HEK293 (cell line): ENCODE data around the gene FOXRED2.

ENCODE experiments used
- CTCF ChIA-PET: fragments of 350-600 bp; formaldehyde crosslinking; extraction: SDS; loops from one replicate; lab custom pipeline; 2021; ENCODE audit warnings: antibody characterized with exemption; lab: Yijun Ruan, JAX
- POLR2A ChIA-PET: fragments of 300-600 bp; formaldehyde crosslinking; extraction: SDS; loops from one replicate; lab custom pipeline; 2020; ENCODE audit warnings: antibody characterized with exemption, inconsistent platforms; lab: Yijun Ruan, JAX
- H3K27ac ChIP-seq: fragments of 200-500 bp; sonication (Bioruptor generic); 2 replicates; pipeline ENCODE4 v1.5.1; 2014; ENCODE audit warnings: low read depth, low read length, control low read depth, inconsistent platforms; ENCODE audit errors: extremely low read depth
- H3K36me3 ChIP-seq, 2 experiments: fragments of 200-500 bp in 1 of 2; sonication (Bioruptor generic) in 1 of 2; 1 replicate in 1 of 2; 2 replicates in 1 of 2; pipeline ENCODE4 v1.5.1; 2014 to 2017; ENCODE audit warnings: inconsistent platforms in 2 of 2, low read length in 2 of 2; ENCODE audit not compliant: control insufficient read depth in 2 of 2, insufficient read depth in 1 of 2
- H3K4me1 ChIP-seq: fragments of 200-500 bp; sonication (Bioruptor generic); 2 replicates; pipeline ENCODE4 v1.5.1; 2014; ENCODE audit warnings: mild to moderate bottlenecking, low read length, inconsistent platforms; ENCODE audit not compliant: control insufficient read depth, insufficient read depth
- H3K4me3 ChIP-seq: 2 replicates; pipeline ENCODE4 v1.5.1; 2011; ENCODE audit warnings: low read depth, mild to moderate bottlenecking, control low read depth, low read length, moderate library complexity
- H3K9me3 ChIP-seq: fragments of 200-500 bp; sonication (Bioruptor generic); 2 replicates; pipeline ENCODE4 v1.5.1; 2014; ENCODE audit warnings: low read depth, low read length, inconsistent platforms; ENCODE audit not compliant: control insufficient read depth, insufficient read depth
- KLF8 ChIP-seq: fragments of 450-650 bp; formaldehyde crosslinking; IDR thresholded peaks from 2 replicates; pipeline ENCODE4 v1.5.1; 2016; ENCODE audit warnings: missing biosample characterization, missing genetic modification characterization
- MZF1 ChIP-seq: fragments of 450-650 bp; formaldehyde crosslinking; IDR thresholded peaks from 2 replicates; pipeline ENCODE4 v1.5.1; 2017; ENCODE audit warnings: missing biosample characterization, missing genetic modification characterization, borderline replicate concordance
- OSR2 ChIP-seq: fragments of 450-650 bp; formaldehyde crosslinking; IDR thresholded peaks from 2 replicates; pipeline ENCODE4 v1.5.1; 2016; ENCODE audit warnings: missing biosample characterization, missing genetic modification characterization
- PRDM4 ChIP-seq: fragments of 450-650 bp; formaldehyde crosslinking; IDR thresholded peaks from 2 replicates; pipeline ENCODE4 v1.5.1; 2017; ENCODE audit warnings: missing biosample characterization, missing genetic modification characterization
- SETDB1 ChIP-seq: IDR thresholded peaks from one replicate; pipeline ENCODE4 v1.6.1; 2017; ENCODE audit warnings: mild to moderate bottlenecking, low read length, moderate library complexity, mixed read lengths; ENCODE audit not compliant: insufficient read length
- SP3 ChIP-seq: fragments of 450-650 bp; formaldehyde crosslinking; IDR thresholded peaks from 2 replicates; pipeline ENCODE4 v1.5.1; 2016; ENCODE audit warnings: missing biosample characterization, missing genetic modification characterization
- YY2 ChIP-seq: fragments of 450-650 bp; formaldehyde crosslinking; IDR thresholded peaks from 2 replicates; pipeline ENCODE4 v1.5.1; 2016; ENCODE audit warnings: missing biosample characterization, missing genetic modification characterization
- ZBTB44 ChIP-seq: fragments of 450-650 bp; IDR thresholded peaks from 2 replicates; pipeline ENCODE4 v1.5.1; 2018; ENCODE audit warnings: missing biosample characterization, mild to moderate bottlenecking, missing genetic modification characterization
- ZFP3 ChIP-seq: fragments of 450-650 bp; formaldehyde crosslinking; IDR thresholded peaks from 2 replicates; pipeline ENCODE4 v1.5.1; 2016; ENCODE audit warnings: low read depth, missing biosample characterization, missing genetic modification characterization
- ZNF133 ChIP-seq: fragments of 450-650 bp; formaldehyde crosslinking; IDR thresholded peaks from 2 replicates; pipeline ENCODE4 v1.5.1; 2016; ENCODE audit warnings: missing biosample characterization, missing genetic modification characterization
- ZNF16 ChIP-seq: fragments of 450-650 bp; formaldehyde crosslinking; IDR thresholded peaks from 2 replicates; pipeline ENCODE4 v1.5.1; 2016; ENCODE audit warnings: low read depth, missing biosample characterization, missing genetic modification characterization
- ZNF184 ChIP-seq: fragments of 450-650 bp; IDR thresholded peaks from 2 replicates; pipeline ENCODE4 v1.5.1; 2018; ENCODE audit warnings: missing biosample characterization, mild to moderate bottlenecking, missing genetic modification characterization
- ZNF23 ChIP-seq: fragments of 450-650 bp; formaldehyde crosslinking; IDR thresholded peaks from 2 replicates; pipeline ENCODE4 v1.5.1; 2016; ENCODE audit warnings: missing biosample characterization, missing genetic modification characterization, borderline replicate concordance
- ZNF24 ChIP-seq: fragments of 450-650 bp; formaldehyde crosslinking; IDR thresholded peaks from 2 replicates; pipeline ENCODE4 v1.5.1; 2016; ENCODE audit warnings: missing biosample characterization, missing genetic modification characterization
- ZNF248 ChIP-seq: fragments of 450-650 bp; formaldehyde crosslinking; IDR thresholded peaks from 2 replicates; pipeline ENCODE4 v1.5.1; 2017; ENCODE audit warnings: missing biosample characterization, missing genetic modification characterization
- ZNF274 ChIP-seq, 2 experiments: fragments of 200-500 bp in 1 of 2; fragments of 450-650 bp in 1 of 2; sonication (Bioruptor generic) in 1 of 2; formaldehyde crosslinking in 1 of 2; IDR thresholded peaks; 2 replicates each; pipeline versions ENCODE4 v1.5.1 to v1.6.1; 2014 to 2016; ENCODE audit warnings: borderline replicate concordance in 1 of 2, inconsistent platforms in 1 of 2, low read length in 1 of 2, missing biosample characterization in 1 of 2, missing genetic modification characterization in 1 of 2
- ZNF341 ChIP-seq: fragments of 450-650 bp; formaldehyde crosslinking; IDR thresholded peaks from 2 replicates; pipeline ENCODE4; 2016; ENCODE audit warnings: low read depth, missing biosample characterization, missing genetic modification characterization
- ZNF394 ChIP-seq: fragments of 450-650 bp; formaldehyde crosslinking; IDR thresholded peaks from 2 replicates; pipeline ENCODE4 v1.5.1; 2016; ENCODE audit warnings: missing biosample characterization, missing genetic modification characterization, mild to moderate bottlenecking, moderate library complexity, borderline replicate concordance
- ZNF398 ChIP-seq: fragments of 450-650 bp; formaldehyde crosslinking; IDR thresholded peaks from 2 replicates; pipeline ENCODE4 v1.5.1; 2017; ENCODE audit warnings: missing biosample characterization, missing genetic modification characterization
- ZNF404 ChIP-seq: fragments of 450-650 bp; formaldehyde crosslinking; IDR thresholded peaks from 2 replicates; pipeline ENCODE4 v1.5.1; 2017; ENCODE audit warnings: missing biosample characterization, missing genetic modification characterization
- ZNF514 ChIP-seq: fragments of 450-650 bp; formaldehyde crosslinking; IDR thresholded peaks from 2 replicates; pipeline ENCODE4 v1.5.1; 2016; ENCODE audit warnings: missing biosample characterization, missing genetic modification characterization
- ZNF658 ChIP-seq: fragments of 450-650 bp; formaldehyde crosslinking; IDR thresholded peaks from 2 replicates; pipeline ENCODE4; 2016; ENCODE audit warnings: missing biosample characterization, missing genetic modification characterization
- ZNF660 ChIP-seq: fragments of 450-650 bp; IDR thresholded peaks from 2 replicates; pipeline ENCODE4 v1.5.1; 2018; ENCODE audit warnings: missing biosample characterization, mild to moderate bottlenecking, missing genetic modification characterization
- ZNF701 ChIP-seq: fragments of 450-650 bp; formaldehyde crosslinking; IDR thresholded peaks from 2 replicates; pipeline ENCODE4 v1.5.1; 2016; ENCODE audit warnings: missing biosample characterization, missing genetic modification characterization
- ZNF785 ChIP-seq: fragments of 450-650 bp; formaldehyde crosslinking; IDR thresholded peaks from 2 replicates; pipeline ENCODE4 v1.5.1; 2016; ENCODE audit warnings: missing biosample characterization, missing genetic modification characterization
- ZSCAN18 ChIP-seq: fragments of 450-650 bp; formaldehyde crosslinking; IDR thresholded peaks from 2 replicates; pipeline ENCODE4 v1.5.1; 2016; ENCODE audit warnings: missing biosample characterization, missing genetic modification characterization
- ZSCAN5A ChIP-seq: fragments of 450-650 bp; formaldehyde crosslinking; IDR thresholded peaks from 2 replicates; pipeline ENCODE4 v1.5.1; 2016; ENCODE audit warnings: missing biosample characterization, missing genetic modification characterization
- ZXDB ChIP-seq: fragments of 450-650 bp; formaldehyde crosslinking; IDR thresholded peaks from 2 replicates; pipeline ENCODE4 v1.5.1; 2016; ENCODE audit warnings: missing biosample characterization, missing genetic modification characterization

FOXRED2 gene

GRCh38 chr22:36447632-36448031 lies 59.2 kb downstream of the FOXRED2 start:
- no peak for TF ChIP-seq ZNF514 (tag by site-specific recombination)
- no peak for TF ChIP-seq PRDM4 (tag by site-specific recombination)
- TF ChIP-seq ZBTB44 (tag by site-specific recombination) = no peak
- TF ChIP-seq SP3 (tag by site-specific recombination) = no peak
- no peak for TF ChIP-seq ZFP3
- no peak for TF ChIP-seq ZNF660
- TF ChIP-seq ZSCAN18 = no peak
- no peak for TF ChIP-seq ZXDB (tag by site-specific recombination)
- TF ChIP-seq ZSCAN5A (tag by site-specific recombination) = no peak
- TF ChIP-seq ZNF16 (tag by site-specific recombination) = no peak
- no peak for TF ChIP-seq ZNF184 (tag by site-specific recombination)
- TF ChIP-seq ZNF24 (tag by site-specific recombination) = no peak
- TF ChIP-seq ZNF658 = no peak
- no peak for TF ChIP-seq ZNF785 (tag by site-specific recombination)
- no peak for TF ChIP-seq ZNF398
- no peak for TF ChIP-seq ZNF133 (tag by site-specific recombination)
- no peaks in the 10 kb centered on the region for H3K9me3 ChIP-seq
- no peak overlapping the region for H3K4me3 ChIP-seq
- CTCF ChIA-PET = interaction anchor here (0.5 to 1.7 kb wide), 6 partner anchors 15 to 207 kb away, joined by 3 to 5 read pairs (median 4); no protein-coding TSS in a partner anchor
- peaks cover 7% of the 10 kb centered on the region for H3K4me1 ChIP-seq
- no peaks in the 10 kb centered on the region for H3K36me3 ChIP-seq
- POLR2A ChIA-PET = no interaction called here
- no peak overlapping the region for H3K27ac ChIP-seq

GRCh38 chr22:36445158-36445668 lies 61.6 kb downstream of the FOXRED2 start:
- Histone ChIP-seq H3K27ac (no peak overlapping the region), H3K4me3 (no peak overlapping the region), H3K9me3 (no peaks in the 10 kb centered on the region), H3K4me1 (no peaks in the 10 kb centered on the region), H3K36me3 (no peaks in the 10 kb centered on the region)
- ChIA-PET CTCF (interaction anchor here (0.6 to 1.0 kb wide), 3 partner anchors 80 to 1659 kb away, joined by 3 read pairs; no protein-coding TSS in a partner anchor), POLR2A (interaction anchor here (0.7 to 1.4 kb wide), 2 partner anchors 17 to 57 kb away, joined by 3 to 4 read pairs; partner anchors contain the start of gene MYH9)
- TF ChIP-seq ZNF701 (no peak), KLF8 (tag by site-specific recombination) (no peak), ZFP3 (no peak), ZNF23 (tag by site-specific recombination) (peak; percentile 80; the same call in 1 of the 2 replicates), SETDB1 (peak; percentile 63), ZNF341 (peak; percentile 89), ZNF184 (tag by site-specific recombination) (no peak), ZNF404 (tag by site-specific recombination) (no peak), ZNF394 (no peak), ZNF274 (IDR thresholded peaks at IDR 0.05; ENCODE audit: low read length) (no peak), ZNF274 (tag by site-specific recombination; IDR thresholded peaks at IDR 0.05; ENCODE audit: borderline replicate concordance) (no peak), MZF1 (tag by site-specific recombination) (no peak), ZNF248 (tag by site-specific recombination) (no peak), OSR2 (tag by site-specific recombination) (no peak), YY2 (tag by site-specific recombination) (no peak)
